BLaER1 (cell line): ENCODE results near the gene TMEM165.
A peak's percentile ranks its signal among the peaks of the same experiment; 100 is the strongest.

Experiments
- H3K27ac ChIP-seq: shearing (Covaris generic); formaldehyde crosslinking; 2 replicates; pipeline ENCODE4 v1.8.1; 2022
- H3K27me3 ChIP-seq: shearing (Covaris generic); formaldehyde crosslinking; 2 replicates; pipeline ENCODE4 v1.8.1; 2022
- H3K36me3 ChIP-seq: shearing (Covaris generic); formaldehyde crosslinking; 2 replicates; pipeline ENCODE4 v1.8.1; 2022
- H3K4me1 ChIP-seq: shearing (Covaris generic); formaldehyde crosslinking; 2 replicates; pipeline ENCODE4 v1.8.1; 2022
- H3K4me2 ChIP-seq: shearing (Covaris generic); formaldehyde crosslinking; 2 replicates; pipeline ENCODE4 v1.8.1; 2022
- H3K4me3 ChIP-seq: shearing (Covaris generic); formaldehyde crosslinking; 2 replicates; pipeline ENCODE4 v1.8.1; 2022
- H3K9ac ChIP-seq: shearing (Covaris generic); formaldehyde crosslinking; 2 replicates; pipeline ENCODE4 v1.8.1; 2022
- H3K9me3 ChIP-seq: shearing (Covaris generic); formaldehyde crosslinking; 2 replicates; pipeline ENCODE4 v1.8.1; 2022
- H4K20me1 ChIP-seq: shearing (Covaris generic); formaldehyde crosslinking; 2 replicates; pipeline ENCODE4 v1.8.1; 2022
- Cebpa-rat ChIP-seq: shearing (Covaris generic); IDR thresholded peaks from 2 replicates; pipeline ENCODE4 v1.8.1; 2022

TMEM165 gene

DNA sequence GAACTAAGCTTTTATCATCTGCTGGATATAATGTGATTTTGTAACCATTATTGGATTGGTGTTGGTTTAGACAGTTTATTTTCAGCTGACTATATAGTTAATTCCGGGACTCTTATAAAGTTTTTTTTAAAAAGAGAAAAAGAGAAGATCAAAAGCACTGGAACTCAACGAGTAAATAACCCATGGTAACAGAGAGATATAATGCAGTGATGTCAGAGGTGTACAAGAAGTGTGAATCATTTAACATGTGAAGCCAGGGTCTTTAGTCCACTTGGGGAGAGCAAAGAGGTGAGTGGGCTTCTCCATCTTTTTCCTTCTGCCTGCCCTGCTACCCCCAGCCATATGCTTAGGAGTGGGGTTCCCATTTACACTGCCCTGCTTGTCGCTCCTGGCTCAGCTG lies 3.2 kb downstream of the TMEM165 start:
- no peak overlapping the region for H3K4me3 ChIP-seq
- peaks cover 77% of the 10 kb centered on the region for H4K20me1 ChIP-seq

DNA sequence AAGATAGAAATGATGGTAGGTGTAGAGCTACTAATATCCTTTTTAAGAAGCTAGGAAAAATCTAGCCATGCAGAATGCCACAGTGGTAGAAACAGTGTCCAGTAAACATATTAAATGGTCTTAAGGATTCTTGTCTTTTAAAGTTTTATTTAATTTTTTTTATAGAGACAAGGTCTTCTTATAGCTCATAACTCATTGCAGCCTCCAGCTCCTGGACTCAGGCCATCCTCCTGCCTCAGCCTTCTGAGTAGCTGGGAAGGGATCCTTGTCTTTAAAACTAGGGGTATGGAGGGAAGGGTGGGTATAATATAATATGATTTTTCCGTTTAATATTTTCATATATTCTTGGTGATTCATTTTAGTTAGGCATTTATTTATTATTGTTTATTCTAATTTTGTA lies 3.8 kb downstream of the TMEM165 start:
- H3K9me3 ChIP-seq = no peaks in the 10 kb centered on the region
- H3K9ac ChIP-seq = no peak overlapping the region
- H3K4me2 ChIP-seq = peak overlapping the region; percentile 98
- H3K4me1 ChIP-seq = peaks cover 35% of the 10 kb centered on the region
- peaks cover 83% of the 10 kb centered on the region for H4K20me1 ChIP-seq
- peaks cover 42% of the 10 kb centered on the region for H3K36me3 ChIP-seq
- H3K27ac ChIP-seq = no peak overlapping the region
- no peaks in the 10 kb centered on the region for H3K27me3 ChIP-seq
- H3K4me3 ChIP-seq = no peak overlapping the region
- no peak for TF ChIP-seq Cebpa-rat

More for the DNA sequence above, 3.2 kb downstream of the TMEM165 start:
- H3K27ac ChIP-seq = no peak overlapping the region
- H3K27me3 ChIP-seq = no peaks in the 10 kb centered on the region
- H3K36me3 ChIP-seq = peaks cover 36% of the 10 kb centered on the region
- no peak for TF ChIP-seq Cebpa-rat
- no peaks in the 10 kb centered on the region for H3K9me3 ChIP-seq
- no peak overlapping the region for H3K9ac ChIP-seq
- H3K4me1 ChIP-seq = peaks cover 35% of the 10 kb centered on the region
- peak overlapping the region; percentile 98 for H3K4me2 ChIP-seq

DNA sequence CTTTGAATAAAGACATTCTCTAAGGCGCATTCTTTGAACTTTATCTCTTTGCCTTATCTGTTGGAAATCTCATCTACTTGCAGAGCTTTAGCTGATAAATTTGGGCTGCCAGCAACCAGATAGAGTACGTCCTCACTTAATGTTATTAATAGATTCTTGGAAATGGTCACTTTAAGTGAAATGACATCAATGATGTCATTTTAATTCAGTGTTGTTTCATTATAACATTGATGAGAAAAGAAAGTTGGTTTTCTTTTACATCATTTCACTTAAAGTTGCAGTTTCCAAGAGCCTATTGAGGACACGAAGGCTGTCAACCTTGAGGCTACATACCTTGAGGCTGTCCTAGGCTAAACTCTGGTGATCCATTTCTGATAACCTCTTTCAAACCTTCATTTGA lies 9.3 kb downstream of the TMEM165 start:
- H3K9ac ChIP-seq = no peak overlapping the region
- TF ChIP-seq Cebpa-rat = no peak
- no peak overlapping the region for H3K4me2 ChIP-seq
- peaks cover 97% of the 10 kb centered on the region for H4K20me1 ChIP-seq
- no peak overlapping the region for H3K4me3 ChIP-seq
- no peaks in the 10 kb centered on the region for H3K27me3 ChIP-seq
- no peak overlapping the region for H3K27ac ChIP-seq
- no peaks in the 10 kb centered on the region for H3K9me3 ChIP-seq
- peaks cover 36% of the 10 kb centered on the region for H3K4me1 ChIP-seq
- peaks cover 66% of the 10 kb centered on the region for H3K36me3 ChIP-seq

DNA sequence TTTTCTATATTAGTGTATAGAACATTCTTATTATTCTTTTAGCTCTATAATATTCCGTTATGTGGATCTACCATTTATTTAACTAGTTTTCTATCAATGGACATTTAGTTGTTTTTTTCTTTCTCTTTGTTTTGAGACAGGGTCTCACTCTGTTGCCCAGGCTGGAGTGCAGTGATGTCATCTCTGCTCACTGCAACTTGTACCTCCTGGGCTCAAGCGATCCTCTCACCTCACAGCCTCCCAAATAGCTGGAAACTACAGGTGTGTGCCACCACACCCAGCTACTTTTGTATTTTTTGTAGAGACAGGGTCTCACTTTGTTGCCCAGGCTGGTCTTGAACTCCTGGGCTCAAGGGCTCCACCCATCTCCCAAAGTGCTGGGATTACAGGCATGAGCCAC lies 10.8 kb downstream of the TMEM165 start:
- H3K4me2 ChIP-seq = no peak overlapping the region
- no peak for TF ChIP-seq Cebpa-rat
- no peaks in the 10 kb centered on the region for H3K27me3 ChIP-seq
- no peaks in the 10 kb centered on the region for H3K9me3 ChIP-seq
- peaks cover 39% of the 10 kb centered on the region for H3K4me1 ChIP-seq
- peaks cover 69% of the 10 kb centered on the region for H3K36me3 ChIP-seq
- H3K4me3 ChIP-seq = no peak overlapping the region
- H3K27ac ChIP-seq = no peak overlapping the region
- peaks cover 98% of the 10 kb centered on the region for H4K20me1 ChIP-seq
- H3K9ac ChIP-seq = no peak overlapping the region

DNA sequence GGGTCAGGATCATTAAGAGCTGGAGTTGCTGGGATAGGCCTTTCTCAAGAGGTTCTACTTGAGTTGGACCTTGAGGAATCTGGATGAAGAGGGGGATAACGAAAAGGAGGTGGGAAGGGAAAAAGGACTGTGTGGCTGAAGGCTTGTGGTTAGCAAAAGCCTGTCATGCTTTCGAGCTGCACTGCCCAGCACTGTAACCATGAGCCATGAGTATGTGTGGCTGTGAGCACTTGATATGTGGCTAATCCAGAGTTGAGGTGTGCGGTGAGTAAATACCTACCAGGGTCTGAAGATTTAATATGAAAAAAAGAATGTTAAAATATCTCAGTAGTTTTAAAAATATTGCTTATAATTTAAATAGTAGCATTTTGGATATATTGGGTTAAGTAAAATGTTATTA lies 11.4 kb downstream of the TMEM165 start:
- Histone ChIP-seq H3K4me3 (no peak overlapping the region), H3K9me3 (no peaks in the 10 kb centered on the region), H3K9ac (no peak overlapping the region), H3K27ac (no peak overlapping the region), H3K4me2 (no peak overlapping the region), H3K4me1 (peaks cover 39% of the 10 kb centered on the region), H3K27me3 (no peaks in the 10 kb centered on the region), H3K36me3 (peaks cover 71% of the 10 kb centered on the region), H4K20me1 (peaks cover 99% of the 10 kb centered on the region)
- no peak for TF ChIP-seq Cebpa-rat

DNA sequence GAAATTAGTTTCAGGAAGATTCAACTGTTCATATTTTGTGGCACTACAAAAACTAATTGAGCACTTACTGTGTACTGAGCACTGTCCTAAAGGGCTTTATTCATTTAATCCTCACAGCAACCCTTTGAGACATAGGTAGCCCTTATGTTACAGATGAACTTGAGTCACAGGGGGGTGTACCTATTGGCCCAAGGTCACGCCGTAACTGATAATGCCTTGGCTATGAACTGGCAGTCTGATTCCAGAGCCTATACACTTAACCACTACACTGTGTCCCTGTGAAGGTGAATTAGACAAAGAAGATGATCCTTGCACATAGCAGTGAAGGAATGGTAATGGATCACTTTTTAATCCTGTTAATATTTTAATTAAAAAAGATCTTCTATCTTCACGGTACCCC lies 12.0 kb downstream of the TMEM165 start:
- TF ChIP-seq Cebpa-rat = no peak
- Histone ChIP-seq H3K9ac (no peak overlapping the region), H3K27ac (no peak overlapping the region), H3K36me3 (peaks cover 72% of the 10 kb centered on the region), H3K4me3 (no peak overlapping the region), H3K4me1 (peaks cover 39% of the 10 kb centered on the region), H3K27me3 (no peaks in the 10 kb centered on the region), H4K20me1 (peaks cover 100% of the 10 kb centered on the region), H3K4me2 (0 out of 2 replicates have a peak overlapping the region, but pooled peaks have one; percentile 59), H3K9me3 (no peaks in the 10 kb centered on the region)

DNA sequence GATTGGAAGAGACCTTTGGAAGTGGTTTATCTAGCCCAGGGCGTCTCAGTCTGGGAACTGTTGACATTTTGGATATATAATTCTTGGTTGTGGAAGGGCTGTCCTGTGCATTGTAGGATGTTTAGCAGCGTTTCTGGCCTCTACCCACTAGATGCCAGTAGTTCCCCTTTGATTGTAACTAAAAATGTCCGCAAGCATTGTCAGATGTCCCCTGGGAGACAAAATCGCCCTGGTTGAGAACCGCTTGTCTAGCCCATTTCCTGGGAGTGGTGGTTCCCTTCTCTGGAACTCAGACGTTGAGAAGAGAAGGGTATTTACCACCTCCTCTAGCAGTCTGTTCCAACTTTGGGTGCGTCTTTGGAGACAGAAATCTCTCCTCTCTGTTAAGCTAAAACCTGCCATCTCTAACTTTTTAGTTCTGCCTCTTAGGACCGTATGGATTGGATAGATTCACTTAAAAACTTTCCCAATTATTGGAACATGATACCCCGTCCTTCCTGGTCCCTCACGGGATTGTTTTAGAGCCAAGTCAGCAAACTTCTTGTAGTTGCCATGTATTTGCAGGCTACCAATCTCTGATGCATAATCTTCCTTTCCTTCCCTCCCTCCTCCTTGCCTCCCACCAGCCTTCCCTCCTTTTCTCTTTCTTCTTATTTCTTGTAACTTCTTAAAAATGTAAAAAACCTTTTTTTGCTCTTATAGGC lies 13.9 kb downstream of the TMEM165 start:
- H3K4me1 ChIP-seq = peaks cover 39% of the 10 kb centered on the region
- peaks cover 100% of the 10 kb centered on the region for H4K20me1 ChIP-seq
- peak overlapping the region; percentile 43; the same call in 1 of the 2 replicates for H3K27ac ChIP-seq
- TF ChIP-seq Cebpa-rat = no peak
- H3K27me3 ChIP-seq = no peaks in the 10 kb centered on the region
- no peak overlapping the region for H3K4me3 ChIP-seq
- peaks cover 74% of the 10 kb centered on the region for H3K36me3 ChIP-seq
- no peaks in the 10 kb centered on the region for H3K9me3 ChIP-seq
- peak overlapping the region; percentile 59 for H3K4me2 ChIP-seq
- H3K9ac ChIP-seq = no peak overlapping the region; the same call in 1 of the 2 replicates

DNA sequence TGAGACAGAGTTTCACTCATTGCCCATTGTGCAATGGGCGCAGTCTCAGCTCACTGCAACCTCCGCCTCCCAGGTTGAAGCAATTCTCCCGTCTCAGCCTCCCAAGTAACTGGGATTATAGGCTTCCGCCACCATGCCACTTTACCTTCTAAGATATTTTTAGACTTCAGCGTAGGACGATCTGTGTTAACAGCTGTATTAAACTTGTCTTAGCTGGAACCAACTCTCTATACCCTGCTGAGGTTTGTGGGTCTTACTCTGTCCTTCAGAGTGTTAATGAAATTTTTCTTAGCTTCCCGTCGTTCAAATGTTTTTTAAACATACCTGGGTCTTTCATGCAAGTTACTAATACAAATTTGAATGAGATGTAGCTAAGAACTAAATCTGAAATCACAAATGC lies 14.7 kb downstream of the TMEM165 start:
- Histone ChIP-seq H3K36me3 (peaks cover 74% of the 10 kb centered on the region), H4K20me1 (peaks cover 100% of the 10 kb centered on the region), H3K9ac (no peak overlapping the region), H3K4me2 (0 out of 2 replicates have a peak overlapping the region, but pooled peaks have one; percentile 59), H3K4me1 (peaks cover 39% of the 10 kb centered on the region), H3K27ac (no peak overlapping the region), H3K27me3 (no peaks in the 10 kb centered on the region), H3K9me3 (no peaks in the 10 kb centered on the region), H3K4me3 (no peak overlapping the region)
- TF ChIP-seq Cebpa-rat = no peak

DNA sequence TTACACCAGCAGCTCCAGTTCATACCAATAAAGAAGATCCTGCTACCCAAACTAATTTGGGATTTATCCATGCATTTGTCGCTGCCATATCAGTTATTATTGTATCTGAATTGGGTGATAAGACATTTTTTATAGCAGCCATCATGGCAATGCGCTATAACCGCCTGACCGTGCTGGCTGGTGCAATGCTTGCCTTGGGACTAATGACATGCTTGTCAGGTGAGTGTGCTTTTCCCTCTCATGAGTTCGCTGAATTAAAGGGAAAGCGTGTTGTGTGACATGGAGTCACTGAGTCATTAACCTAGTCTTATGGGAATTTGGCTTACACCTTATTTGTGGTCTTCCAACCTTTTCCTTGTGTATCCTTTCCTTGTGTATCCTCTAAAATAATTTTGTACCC lies 15.9 kb downstream of the TMEM165 start:
- peaks cover 100% of the 10 kb centered on the region for H4K20me1 ChIP-seq

DNA sequence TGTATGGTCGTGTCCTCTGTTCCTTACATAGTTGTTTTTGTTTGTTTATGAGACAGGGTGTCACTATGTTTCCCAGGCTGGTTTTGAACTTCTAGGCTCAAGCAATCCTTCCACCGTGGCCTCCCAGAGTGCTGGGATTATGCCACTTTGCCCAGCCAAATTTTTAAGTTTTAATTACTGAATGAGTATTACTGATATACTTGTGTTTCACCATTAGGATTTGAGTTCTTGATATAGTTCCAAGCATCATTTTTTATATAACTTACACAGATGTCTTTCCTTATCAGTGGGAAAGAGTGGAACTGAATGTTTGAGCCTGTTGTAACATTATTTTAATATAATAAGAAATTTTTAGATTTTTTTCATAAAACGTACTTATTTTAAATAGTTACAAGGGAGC lies 20.4 kb downstream of the TMEM165 start:
- Histone ChIP-seq H3K4me3 (no peak overlapping the region), H3K4me1 (no peaks in the 10 kb centered on the region), H3K9me3 (no peaks in the 10 kb centered on the region), H3K36me3 (peaks cover 93% of the 10 kb centered on the region), H3K4me2 (no peak overlapping the region), H4K20me1 (peaks cover 98% of the 10 kb centered on the region), H3K27me3 (no peaks in the 10 kb centered on the region), H3K27ac (no peak overlapping the region), H3K9ac (no peak overlapping the region)
- TF ChIP-seq Cebpa-rat = no peak

More for the DNA sequence above, 15.9 kb downstream of the TMEM165 start:
- Histone ChIP-seq H3K9ac (no peak overlapping the region), H3K4me3 (no peak overlapping the region), H3K9me3 (no peaks in the 10 kb centered on the region), H3K4me2 (no peak overlapping the region), H3K27ac (no peak overlapping the region), H3K4me1 (peaks cover 38% of the 10 kb centered on the region), H3K36me3 (peaks cover 74% of the 10 kb centered on the region), H3K27me3 (no peaks in the 10 kb centered on the region)
- no peak for TF ChIP-seq Cebpa-rat
